ENCODE measurements around the gene RPGR.

DNA sequence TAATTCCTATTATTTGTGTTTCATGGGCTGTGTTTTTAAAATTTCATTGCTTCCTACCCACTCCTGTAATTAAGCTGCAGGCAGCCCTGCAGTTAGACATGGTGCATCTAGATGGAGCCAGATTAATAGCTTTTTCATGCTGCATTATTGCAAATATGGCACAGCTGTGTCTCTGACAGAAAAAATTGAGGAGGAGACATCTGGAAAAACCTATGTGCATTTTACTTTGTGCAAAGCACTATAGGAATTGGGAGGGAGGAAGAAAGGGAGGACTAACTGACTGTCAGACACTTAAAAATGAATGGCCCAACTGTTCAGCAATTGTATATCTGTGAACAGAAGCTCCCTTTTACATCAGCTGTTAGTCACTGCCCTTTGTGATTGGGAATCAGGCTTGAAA lies 8.1 kb upstream of the RPGR start:
- TF ChIP-seq, protein P1, sequence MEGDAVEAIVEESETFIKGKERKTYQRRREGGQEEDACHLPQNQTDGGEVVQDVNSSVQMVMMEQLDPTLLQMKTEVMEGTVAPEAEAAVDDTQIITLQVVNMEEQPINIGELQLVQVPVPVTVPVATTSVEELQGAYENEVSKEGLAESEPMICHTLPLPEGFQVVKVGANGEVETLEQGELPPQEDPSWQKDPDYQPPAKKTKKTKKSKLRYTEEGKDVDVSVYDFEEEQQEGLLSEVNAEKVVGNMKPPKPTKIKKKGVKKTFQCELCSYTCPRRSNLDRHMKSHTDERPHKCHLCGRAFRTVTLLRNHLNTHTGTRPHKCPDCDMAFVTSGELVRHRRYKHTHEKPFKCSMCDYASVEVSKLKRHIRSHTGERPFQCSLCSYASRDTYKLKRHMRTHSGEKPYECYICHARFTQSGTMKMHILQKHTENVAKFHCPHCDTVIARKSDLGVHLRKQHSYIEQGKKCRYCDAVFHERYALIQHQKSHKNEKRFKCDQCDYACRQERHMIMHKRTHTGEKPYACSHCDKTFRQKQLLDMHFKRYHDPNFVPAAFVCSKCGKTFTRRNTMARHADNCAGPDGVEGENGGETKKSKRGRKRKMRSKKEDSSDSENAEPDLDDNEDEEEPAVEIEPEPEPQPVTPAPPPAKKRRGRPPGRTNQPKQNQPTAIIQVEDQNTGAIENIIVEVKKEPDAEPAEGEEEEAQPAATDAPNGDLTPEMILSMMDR (conservative IDR thresholded peaks at IDR 0.05; ENCODE audit: low read length): peak; percentile 73
- TF ChIP-seq EZH2phosphoT487 (IDR thresholded peaks at IDR 0.05; ENCODE audit: borderline replicate concordance): no peak
